ENCODE data around the gene RELN.

RELN gene

DNA sequence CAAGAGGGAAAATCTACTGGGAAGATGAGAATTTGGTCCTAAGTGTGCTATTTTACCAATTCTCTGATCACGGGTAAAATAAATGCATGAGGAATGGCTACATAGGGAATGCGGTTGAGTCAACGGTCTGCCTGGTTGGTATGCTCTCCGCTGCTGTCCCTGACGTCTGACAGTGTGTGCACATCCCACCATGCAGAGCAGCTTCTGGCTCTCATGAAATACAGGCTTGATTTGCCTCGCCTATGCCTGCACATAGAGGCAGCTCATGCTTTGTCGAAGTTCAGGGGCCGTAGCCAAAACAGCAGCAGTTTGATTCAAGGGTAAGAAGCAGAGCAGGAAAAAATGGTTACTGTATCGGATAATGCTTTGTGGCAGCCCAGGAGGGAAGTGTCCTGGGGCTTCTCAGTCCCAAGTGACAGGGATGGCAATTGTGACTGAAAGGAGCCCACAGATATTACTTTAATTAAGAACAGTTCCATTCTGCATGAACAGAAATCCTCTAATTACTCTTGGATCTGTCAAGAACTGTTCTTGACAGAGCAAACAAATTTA lies 275.0 kb downstream of the RELN start:
- Histone ChIP-seq H3K36me3 (no peaks in the 10 kb centered on the region), H3K27ac (no peak overlapping the region), H3K9me3 (no peaks in the 10 kb centered on the region), H3K27me3 (no peaks in the 10 kb centered on the region), H3K4me3 (ENCODE audit: low read depth in 1 of 2, low read length in 1 of 2) (no peak overlapping the region), H3K4me1 (ENCODE audit: control insufficient read depth in 1 of 2, insufficient read depth in 1 of 2, low read depth in 1 of 2, low read length in 1 of 2) (no peaks in the 10 kb centered on the region)
- TF ChIP-seq, protein P1, sequence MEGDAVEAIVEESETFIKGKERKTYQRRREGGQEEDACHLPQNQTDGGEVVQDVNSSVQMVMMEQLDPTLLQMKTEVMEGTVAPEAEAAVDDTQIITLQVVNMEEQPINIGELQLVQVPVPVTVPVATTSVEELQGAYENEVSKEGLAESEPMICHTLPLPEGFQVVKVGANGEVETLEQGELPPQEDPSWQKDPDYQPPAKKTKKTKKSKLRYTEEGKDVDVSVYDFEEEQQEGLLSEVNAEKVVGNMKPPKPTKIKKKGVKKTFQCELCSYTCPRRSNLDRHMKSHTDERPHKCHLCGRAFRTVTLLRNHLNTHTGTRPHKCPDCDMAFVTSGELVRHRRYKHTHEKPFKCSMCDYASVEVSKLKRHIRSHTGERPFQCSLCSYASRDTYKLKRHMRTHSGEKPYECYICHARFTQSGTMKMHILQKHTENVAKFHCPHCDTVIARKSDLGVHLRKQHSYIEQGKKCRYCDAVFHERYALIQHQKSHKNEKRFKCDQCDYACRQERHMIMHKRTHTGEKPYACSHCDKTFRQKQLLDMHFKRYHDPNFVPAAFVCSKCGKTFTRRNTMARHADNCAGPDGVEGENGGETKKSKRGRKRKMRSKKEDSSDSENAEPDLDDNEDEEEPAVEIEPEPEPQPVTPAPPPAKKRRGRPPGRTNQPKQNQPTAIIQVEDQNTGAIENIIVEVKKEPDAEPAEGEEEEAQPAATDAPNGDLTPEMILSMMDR (IDR thresholded peaks at IDR 0.05), result no peak

DNA sequence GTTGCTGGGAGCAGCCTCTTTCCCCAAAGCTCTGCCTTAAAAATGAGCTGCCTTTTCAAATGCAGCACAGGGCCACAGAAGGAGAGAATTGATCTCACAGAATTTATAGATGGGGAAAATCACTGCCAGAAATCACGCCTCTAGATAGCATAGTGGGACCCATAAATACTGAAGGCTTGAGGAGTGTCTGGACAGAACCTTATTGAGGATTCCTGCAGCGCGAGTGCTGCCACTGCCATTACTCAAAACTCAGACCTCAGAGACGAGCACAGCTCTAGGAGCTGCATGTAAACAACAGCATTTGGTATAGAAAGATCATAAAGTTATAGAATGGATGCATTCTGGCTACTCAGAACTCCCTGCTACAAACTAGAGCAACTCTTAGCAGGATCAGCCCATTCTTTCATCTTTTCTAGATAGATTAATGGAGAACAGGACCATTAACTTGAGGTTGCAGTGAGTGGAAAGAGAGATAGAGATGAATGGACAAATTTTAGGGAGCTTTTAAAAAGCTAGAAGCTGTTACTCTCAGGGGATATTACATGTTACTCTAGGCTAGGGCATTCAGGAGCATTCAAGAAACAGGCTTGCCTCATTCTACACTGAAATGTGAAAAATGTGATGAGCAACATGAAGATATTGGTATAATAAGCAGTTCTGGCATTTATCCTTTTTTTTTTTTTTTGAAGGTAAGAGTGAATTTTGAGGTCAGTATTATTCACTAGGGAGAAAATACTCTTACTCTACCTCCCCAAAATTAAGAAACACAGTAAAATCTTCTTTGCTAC lies 276.3 kb downstream of the RELN start:
- Histone ChIP-seq H3K27me3 (no peaks in the 10 kb centered on the region), H3K27ac (no peak overlapping the region), H3K9me3 (no peaks in the 10 kb centered on the region), H3K4me1 (ENCODE audit: control insufficient read depth in 1 of 2, insufficient read depth in 1 of 2, low read depth in 1 of 2, low read length in 1 of 2) (no peaks in the 10 kb centered on the region), H3K4me3 (ENCODE audit: low read depth in 1 of 2, low read length in 1 of 2) (no peak overlapping the region), H3K36me3 (no peaks in the 10 kb centered on the region)
- TF ChIP-seq, protein P1 (IDR thresholded peaks at IDR 0.05), result no peak

DNA sequence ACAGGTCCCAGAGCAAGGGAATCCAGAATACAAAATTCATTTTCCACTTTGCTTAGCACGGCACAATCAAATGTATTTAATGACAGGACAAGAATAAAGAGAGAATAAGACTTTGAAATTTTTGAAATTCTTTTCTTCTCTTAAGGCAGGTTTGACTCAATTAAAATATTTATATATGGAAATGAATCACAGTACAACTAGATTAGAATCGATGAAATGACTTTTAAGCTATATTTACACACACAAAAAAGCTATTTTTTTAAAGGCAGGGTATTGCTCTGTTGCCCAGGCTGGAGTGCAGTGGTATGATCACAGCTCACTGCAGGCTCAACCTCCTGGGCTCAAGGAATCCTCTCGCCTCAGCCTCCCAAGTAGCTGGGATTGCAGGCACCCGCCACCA lies 278.0 kb downstream of the RELN start:
- H3K4me3 ChIP-seq (ENCODE audit: low read depth in 1 of 2, low read length in 1 of 2), result no peak overlapping the region
- no peaks in the 10 kb centered on the region for H3K27me3 ChIP-seq
- H3K4me1 ChIP-seq (ENCODE audit: control insufficient read depth in 1 of 2, insufficient read depth in 1 of 2, low read depth in 1 of 2, low read length in 1 of 2), result no peaks in the 10 kb centered on the region
- no peak overlapping the region for H3K27ac ChIP-seq
- H3K9me3 ChIP-seq, result no peaks in the 10 kb centered on the region
- TF ChIP-seq, protein P1 (IDR thresholded peaks at IDR 0.05), result no peak
- H3K36me3 ChIP-seq, result no peaks in the 10 kb centered on the region

DNA sequence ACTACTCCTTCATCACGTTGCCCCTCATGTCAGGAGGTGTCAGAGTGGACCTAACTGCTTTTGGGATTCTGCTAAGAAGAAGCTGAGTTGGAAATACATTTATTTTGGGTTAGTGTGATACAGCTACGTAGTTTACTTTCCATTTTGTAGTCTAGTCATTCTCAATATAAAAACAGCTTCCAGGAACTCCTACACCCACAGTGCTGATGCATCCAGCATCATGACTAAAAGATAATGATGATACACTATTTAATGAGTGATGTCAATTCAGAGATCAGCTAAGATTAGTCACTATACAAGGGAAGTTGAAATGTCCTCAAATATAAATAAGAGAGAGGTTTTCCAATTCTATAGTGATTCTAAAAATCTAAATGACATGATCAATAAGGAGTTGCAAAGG lies 279.2 kb downstream of the RELN start:
- no peak overlapping the region for H3K27ac ChIP-seq
- H3K4me3 ChIP-seq (ENCODE audit: low read depth in 1 of 2, low read length in 1 of 2), result no peak overlapping the region
- H3K27me3 ChIP-seq, result no peaks in the 10 kb centered on the region
- TF ChIP-seq, protein P1 (IDR thresholded peaks at IDR 0.05), result no peak
- H3K9me3 ChIP-seq, result no peaks in the 10 kb centered on the region
- no peaks in the 10 kb centered on the region for H3K36me3 ChIP-seq
- no peaks in the 10 kb centered on the region for H3K4me1 ChIP-seq (ENCODE audit: control insufficient read depth in 1 of 2, insufficient read depth in 1 of 2, low read depth in 1 of 2, low read length in 1 of 2)

DNA sequence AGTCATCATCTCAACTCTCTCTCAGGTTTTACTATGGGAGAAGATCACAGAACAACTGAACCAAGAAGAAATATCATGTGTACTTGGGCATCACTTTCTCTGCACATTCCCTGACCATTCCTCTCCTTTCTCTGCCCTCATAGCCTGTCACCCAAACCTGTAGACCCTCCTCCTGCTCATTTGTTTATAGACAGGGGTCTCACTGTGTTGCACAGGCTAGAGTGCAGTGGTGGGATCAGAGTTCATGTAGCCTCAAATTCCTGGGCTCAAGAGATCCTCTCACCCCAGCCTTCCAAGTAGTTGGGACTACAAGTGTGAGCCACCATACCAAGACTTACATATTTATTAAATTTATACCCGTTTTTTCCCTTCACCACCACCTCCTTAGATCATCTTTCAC lies 282.7 kb downstream of the RELN start:
- no peaks in the 10 kb centered on the region for H3K27me3 ChIP-seq
- H3K4me1 ChIP-seq (ENCODE audit: control insufficient read depth in 1 of 2, insufficient read depth in 1 of 2, low read depth in 1 of 2, low read length in 1 of 2), result no peaks in the 10 kb centered on the region
- H3K9me3 ChIP-seq, result no peaks in the 10 kb centered on the region
- H3K4me3 ChIP-seq (ENCODE audit: low read depth in 1 of 2, low read length in 1 of 2), result no peak overlapping the region
- no peaks in the 10 kb centered on the region for H3K36me3 ChIP-seq
- TF ChIP-seq, protein P1 (IDR thresholded peaks at IDR 0.05), result no peak
- no peak overlapping the region for H3K27ac ChIP-seq

Measured in neutrophil (primary cell).